GM12878 (cell line): ENCODE data around the gene MSANTD4. TPM values are rescaled to one million over a fixed set of nuclear protein-coding genes. Genes with fewer than 3 reads are reported as not detected.

Experiments used
- ATAC-seq: fragments of 200-7000 bp; cut with Tn5 transposase; 3 replicates; pipeline ENCODE4 v1.9.1; 2020; ENCODE audit warnings: mild to moderate bottlenecking, moderate library complexity
- Bru-seq: library from RNA; stranded (reverse); fragments of 400-500 nt; gene quantifications from one replicate; lab custom pipeline; 2021; lab: Mats Ljungman, UMichigan
- BruChase-seq, 2 experiments: library from RNA; stranded (reverse); fragments of 400-500 nt; gene quantifications; one replicate each; lab custom pipeline; 2021; lab: Mats Ljungman, UMichigan
- BruUV-seq: library from RNA; stranded (reverse); fragments of 400-500 nt; replicated peaks from 2 replicates; lab custom pipeline; 2021; lab: Mats Ljungman, UMichigan
- CTCF ChIA-PET: fragments of 300-600 bp; sonication (Branson Sonifier 250); formaldehyde crosslinking; extraction: SDS; loops from one replicate; lab custom pipeline; 2021; ENCODE audit warnings: inconsistent platforms; lab: Yijun Ruan, JAX
- POLR2A ChIA-PET: fragments of 350-600 bp; formaldehyde crosslinking; extraction: SDS; loops from one replicate; lab custom pipeline; 2021; ENCODE audit warnings: inconsistent platforms; lab: Charles Lee
- RAD21 ChIA-PET: fragments of 300-600 bp; sonication (Branson Sonifier 250); formaldehyde crosslinking; loops from one replicate; lab custom pipeline; 2023; ENCODE audit warnings: antibody characterized with exemption; ENCODE audit not compliant: unreplicated experiment; lab: Charles Lee
- SMC1A ChIA-PET: fragments of 300-600 bp; sonication (Branson Sonifier 250); formaldehyde crosslinking; loops from one replicate; lab custom pipeline; 2023; ENCODE audit not compliant: unreplicated experiment, uncharacterized antibody; lab: Charles Lee
- DNase-seq: peaks from one replicate; pipeline ENCODE4 v3.0.0-alpha.2; 2011; ENCODE audit warnings: low read depth, low spot score
- FAIRE-seq: peaks from 3 replicates; lab custom pipeline; 2011; peaks lifted over from hg19 to GRCh38; lab: Jason Lieb, UNC
- H2AFZ ChIP-seq: 2 replicates; pipeline ENCODE4 v1.6.0; 2011; ENCODE audit warnings: low read depth, low read length, control low read depth; ENCODE audit not compliant: control insufficient read depth
- H3K27ac ChIP-seq: 2 replicates; pipeline ENCODE4 v1.5.1; 2011; ENCODE audit warnings: control low read depth; ENCODE audit not compliant: control insufficient read depth, insufficient read depth
- H3K27me3 ChIP-seq, 2 experiments: replicated peaks in 1 of 2; 2 replicates each; pipeline versions ENCODE4 v1.6.0 to v1.6.1; 2011; ENCODE audit warnings: low read length in 1 of 2; ENCODE audit not compliant: control insufficient read depth in 2 of 2, insufficient read depth in 2 of 2
- H3K36me3 ChIP-seq, 2 experiments: 2 replicates each; pipeline ENCODE4 v1.5.1; 2011; ENCODE audit warnings: low read length in 1 of 2; ENCODE audit not compliant: control insufficient read depth in 2 of 2, insufficient read depth in 2 of 2
- H3K4me1 ChIP-seq: 2 replicates; pipeline ENCODE4 v1.6.1; 2011; ENCODE audit warnings: mild to moderate bottlenecking, low read length, moderate library complexity, mixed read lengths; ENCODE audit not compliant: control insufficient read depth, insufficient read depth
- H3K4me2 ChIP-seq: 2 replicates; pipeline ENCODE4 v1.6.0; 2011; ENCODE audit warnings: control low read depth; ENCODE audit not compliant: control insufficient read depth, insufficient read depth
- H3K4me3 ChIP-seq: fragments of 200-600 bp; sonication (generic); 2 replicates; pipeline ENCODE4 v1.5.1; 2016
- H3K79me2 ChIP-seq: 2 replicates; pipeline ENCODE4 v1.6.0; 2011; ENCODE audit warnings: low read length; ENCODE audit not compliant: control insufficient read depth, insufficient read depth
- H3K9ac ChIP-seq: 2 replicates; pipeline ENCODE4 v1.8.0; 2011; ENCODE audit warnings: low read length, control low read depth, mixed read lengths; ENCODE audit not compliant: control insufficient read depth, insufficient read depth
- H3K9me3 ChIP-seq: replicated peaks from 3 replicates; pipeline ENCODE4 v1.5.1; 2011; ENCODE audit warnings: mild to moderate bottlenecking, low read length; ENCODE audit not compliant: control insufficient read depth, insufficient read depth
- H4K20me1 ChIP-seq: 2 replicates; pipeline ENCODE4 v1.6.0; 2011; ENCODE audit not compliant: control insufficient read depth, insufficient read depth
- CHD1 ChIP-seq: IDR thresholded peaks from 2 replicates; pipeline ENCODE4 v1.6.1; 2012; ENCODE audit warnings: low read depth, low read length, improper control_type of control experiment
- CREB1 ChIP-seq: IDR thresholded peaks from 2 replicates; pipeline ENCODE4 v1.6.1; 2012; ENCODE audit warnings: low read depth, mild to moderate bottlenecking, inconsistent platforms
- CREM ChIP-seq: IDR thresholded peaks from 2 replicates; pipeline ENCODE4 v1.6.1; 2014; ENCODE audit warnings: antibody characterized with exemption, low read depth
- ESRRA ChIP-seq: IDR thresholded peaks from 2 replicates; pipeline ENCODE4 v1.6.1; 2012; ENCODE audit warnings: mild to moderate bottlenecking, low read length, improper control_type of control experiment
- FOS ChIP-seq: IDR thresholded peaks from 3 replicates; pipeline ENCODE4 v1.6.1; 2011; ENCODE audit warnings: borderline replicate concordance; ENCODE audit not compliant: insufficient read length; ENCODE audit errors: extremely low read depth
- GATAD2B ChIP-seq: fragments of 450-650 bp; conservative IDR thresholded peaks from 2 replicates; pipeline ENCODE4 v1.6.1; 2017; ENCODE audit warnings: low read depth, mild to moderate bottlenecking, moderate library complexity
- NFYA ChIP-seq: IDR thresholded peaks from 2 replicates; pipeline ENCODE4 v1.6.1; 2011; ENCODE audit warnings: low read depth, mild to moderate bottlenecking, low read length, improper control_type of control experiment, borderline replicate concordance
- NR2C2 ChIP-seq: IDR thresholded peaks from 2 replicates; pipeline ENCODE4 v1.6.1; 2011; ENCODE audit warnings: borderline replicate concordance, low read depth; ENCODE audit not compliant: control insufficient read depth, insufficient read length
- PKNOX1 ChIP-seq: fragments of 450-650 bp; IDR thresholded peaks from 2 replicates; pipeline ENCODE4 v1.6.1; 2016; ENCODE audit warnings: mild to moderate bottlenecking
- POLR2A ChIP-seq: IDR thresholded peaks from 2 replicates; pipeline ENCODE4 v1.6.1; 2011; ENCODE audit warnings: low read depth, mild to moderate bottlenecking, low read length
- TARDBP ChIP-seq: IDR thresholded peaks from 2 replicates; pipeline ENCODE4 v1.6.1; 2016; ENCODE audit warnings: borderline replicate concordance
- ZBTB11 ChIP-seq: fragments of 450-650 bp; formaldehyde crosslinking; IDR thresholded peaks from 2 replicates; pipeline ENCODE4 v1.5.0; 2022; ENCODE audit warnings: mild to moderate bottlenecking, missing genetic modification characterization
- ZNF217 ChIP-seq: fragments of 450-650 bp; IDR thresholded peaks from 2 replicates; pipeline ENCODE4 v1.6.1; 2017; ENCODE audit warnings: antibody characterized with exemption, mild to moderate bottlenecking
- ZZZ3 ChIP-seq: IDR thresholded peaks from 2 replicates; pipeline ENCODE4 v1.6.1; 2011; ENCODE audit warnings: low read depth; ENCODE audit not compliant: control insufficient read depth, insufficient read length
- WGBS: methylation state at CpG from one replicate; pipeline ENCODE4 v1.1.6; 2016; ENCODE audit warnings: low lambda C conversion rate; ENCODE audit not compliant: insufficient replicate concordance, insufficient coverage; ENCODE audit errors: missing lambda C conversion rate; 5-methylcytosine and 5-hydroxymethylcytosine counted together
- in situ Hi-C: fragments of 300-500 bp; cut with MboI; formaldehyde crosslinking; loops from 9 replicates; pipeline ENCODE4 v1.14.3; 2018; ENCODE audit warnings: mixed read lengths
- intact Hi-C: fragments of 100-400 bp; cut with micrococcal nuclease; formaldehyde crosslinking; loops from one replicate; pipeline ENCODE4 v1.14.2; 2022; ENCODE audit not compliant: unreplicated experiment
- long read RNA-seq, 2 experiments: library from polyadenylated mRNA; unstranded; transcript quantifications; one replicate each; pipeline ENCODE4 v2.0.0, GENCODE V29; 2019 to 2020
- polyA minus RNA-seq, 3 experiments: library from RNA; depleted of rRNA, polyadenylated mRNA; stranded (reverse); fragments of >200 nt; gene quantifications; 2 replicates each; pipeline ENCODE4 v1.2.3, GENCODE V29; 2011
- polyA plus RNA-seq, 11 experiments: library from polyadenylated mRNA; depleted of rRNA in 4 of 11; unstranded in 6 of 11; stranded (reverse) in 5 of 11; fragments of >200 nt; fragmentation: Nextera tagmentation in 4 of 11; fragmentation: Illumina TruSeq in 1 of 11; extraction: Ambion mirVana in 4 of 11; extraction: Trizol in 1 of 11; gene quantifications; 1 replicate in 1 of 11; 2 replicates in 10 of 11; pipeline versions ENCODE4 v1.2.1 to v1.2.3, GENCODE V29; 2011 to 2016; ENCODE audit warnings: inconsistent platforms in 2 of 11, missing spikeins in 2 of 11, low read depth in 1 of 11
- total RNA-seq, 4 experiments: library from RNA; depleted of rRNA in 3 of 4; stranded (reverse); fragments of >200 nt in 3 of 4; fragmentation: Illumina TruSeq in 1 of 4; extraction: Trizol in 1 of 4; gene quantifications; 2 replicates each; pipeline versions ENCODE4 v1.2.1 to v1.2.3, GENCODE V29; 2013 to 2021

Gene MSANTD4
- total RNA-seq (2013; cell fraction: nucleolus; rRNA removed), result 40.4 and 42.3 TPM in 2 replicates
- 18.1 and 22.9 TPM in 2 replicates for total RNA-seq (2014; rRNA removed)
- 23.9 and 26.7 TPM in 2 replicates for total RNA-seq (2014; rRNA removed; fragmentation: Illumina TruSeq; extraction: Trizol)
- total RNA-seq (2021), result 17.2 and 18.0 TPM in 2 replicates
- polyA plus RNA-seq (2011; ENCODE audit: low read depth), result 5.6 TPM
- polyA plus RNA-seq (2011; rRNA removed), result 17.2 and 23.6 TPM in 2 replicates
- 5.8 and 6.4 TPM in 2 replicates for polyA plus RNA-seq (2011; cell fraction: cytosol; rRNA removed)
- 11.6 and 13.6 TPM in 2 replicates for polyA plus RNA-seq (2011; cell fraction: nucleus; rRNA removed)
- polyA plus RNA-seq (2012), result 7.4 and 10.8 TPM in 2 replicates
- 22.8 and 30.8 TPM in 2 replicates for polyA plus RNA-seq (2014; fragmentation: Illumina TruSeq; extraction: Trizol)
- 1 to 10 TPM; 8.7 to 8.8 TPM for polyA plus RNA-seq (2014; fragmentation: Nextera tagmentation; extraction: Ambion mirVana)
- 12.8 and 14.7 TPM in 2 replicates for polyA plus RNA-seq (2014; rRNA removed)
- 10 to 100 TPM; 14.7 to 14.8 TPM for polyA plus RNA-seq (2016; fragmentation: Nextera tagmentation; extraction: Ambion mirVana)
- polyA minus RNA-seq (2011; rRNA and poly(A)+ RNA removed), result 11.6 and 13.2 TPM in 2 replicates
- polyA minus RNA-seq (2011; cell fraction: cytosol; rRNA and poly(A)+ RNA removed), result 5.2 and 8.0 TPM in 2 replicates
- 16.4 and 20.6 TPM in 2 replicates for polyA minus RNA-seq (2011; cell fraction: nucleus; rRNA and poly(A)+ RNA removed)
- Bru-seq, nascent RNA, result percentile 91 among the genes with signal in this experiment
- percentile 80 among the genes with signal in this experiment for BruChase-seq, experiment 1, labeled RNA remaining after a 6-hour chase
- percentile 90 among the genes with signal in this experiment for BruChase-seq, experiment 2, labeled RNA remaining after a 2-hour chase
- long read RNA-seq, experiment 1, partial matches to known transcripts, result 0 of 6 reads
- long read RNA-seq, experiment 1, other reads (novel, unspliced or antisense), result 3 of 6 reads
- long read RNA-seq, experiment 2, transcript MSANTD4-204 (3 exons, 948 nt), result major isoform, 7 of 18 reads
- long read RNA-seq, experiment 2, partial matches to known transcripts, result 7 of 18 reads
- long read RNA-seq, experiment 2, other reads (novel, unspliced or antisense), result 4 of 18 reads

GRCh38 chr11:106021967-106022794 lies at the start of gene MSANTD4:
Gene MSANTD4 (minus strand): TSS chr11:106022240. CDS start chr11:106010917, 11,323 bp downstream.
- ATAC-seq (peak; percentile 98), FAIRE-seq (peak; percentile 95), DNase-seq (peak; percentile 97)
- H3K27me3 ChIP-seq, result no peaks in the 10 kb centered on the region
- peak within 1 kb of the TSS; percentile 81 for H3K9ac ChIP-seq
- BruUV-seq, result no TSS peak
- no peaks in the 10 kb centered on the region; the same call in 2 of the 3 replicates for H3K9me3 ChIP-seq
- H3K4me3 ChIP-seq, result peak within 1 kb of the TSS; percentile 85
- no peaks in the 10 kb centered on the region for H3K36me3 ChIP-seq
- peaks cover 41% of the 10 kb centered on the region for H3K79me2 ChIP-seq
- POLR2A ChIA-PET, result interaction anchor here (1.0 kb wide), 1 partner anchor 55 kb away, joined by 4 read pairs; the partner anchor contains the start of gene KBTBD3
- H3K4me2 ChIP-seq, result peak within 1 kb of the TSS; percentile 87
- no peaks in the 10 kb centered on the region for H4K20me1 ChIP-seq
- SMC1A ChIA-PET, result interaction anchor here (0.6 to 1.6 kb wide), 3 partner anchors 7 to 68 kb away, joined by 3 read pairs; no protein-coding TSS in a partner anchor
- H3K4me1 ChIP-seq, result peaks cover 4% of the 10 kb centered on the region
- WGBS, result under 1% methylated on average over 48 of the region's 48 CpGs
- intact Hi-C loops (loop anchor here (2.0 kb wide), 1 partner anchor 55 kb away; the partner anchor contains the start of genes AASDHPPT and KBTBD3), in situ Hi-C loops (no loop called here)
- CTCF ChIA-PET, result interaction anchor here (0.7 kb wide), 1 partner anchor 55 kb away, joined by 3 read pairs; no protein-coding TSS in a partner anchor
- peak within 1 kb of the TSS; percentile 96 for H2AFZ ChIP-seq
- RAD21 ChIA-PET, result interaction anchor here (1.1 kb wide), 1 partner anchor 8 kb away, joined by 3 read pairs; no protein-coding TSS in a partner anchor
- peak within 1 kb of the TSS; percentile 79 for H3K27ac ChIP-seq
- TF ChIP-seq ESRRA (peak; percentile 96), ZBTB11 (no peak), NFYA (peak; percentile 63), FOS (peak; percentile 89), GATAD2B (peak; percentile 58; the same call in 1 of the 2 replicates), CHD1 (no peak), CREM (peak; percentile 70), PKNOX1 (peak; percentile 100), NR2C2 (peak; percentile 56), CREB1 (peak; percentile 92), POLR2A (peak; percentile 88), ZZZ3 (no peak), ZNF217 (no peak), TARDBP (no peak)
